Left hindlimb (tissue), 1 donor: Measurements from ENCODE around the gene IGFBP4.
"Not testable (repeated sequence)": the region's sequence is repeated elsewhere in the genome, so short reads cannot be mapped to it uniquely, and the experiment has no call there.

Experiments
- DNase-seq: peaks from one replicate; pipeline ENCODE4 v3.0.0-alpha.2; 2018

The IGFBP4 gene

DNA sequence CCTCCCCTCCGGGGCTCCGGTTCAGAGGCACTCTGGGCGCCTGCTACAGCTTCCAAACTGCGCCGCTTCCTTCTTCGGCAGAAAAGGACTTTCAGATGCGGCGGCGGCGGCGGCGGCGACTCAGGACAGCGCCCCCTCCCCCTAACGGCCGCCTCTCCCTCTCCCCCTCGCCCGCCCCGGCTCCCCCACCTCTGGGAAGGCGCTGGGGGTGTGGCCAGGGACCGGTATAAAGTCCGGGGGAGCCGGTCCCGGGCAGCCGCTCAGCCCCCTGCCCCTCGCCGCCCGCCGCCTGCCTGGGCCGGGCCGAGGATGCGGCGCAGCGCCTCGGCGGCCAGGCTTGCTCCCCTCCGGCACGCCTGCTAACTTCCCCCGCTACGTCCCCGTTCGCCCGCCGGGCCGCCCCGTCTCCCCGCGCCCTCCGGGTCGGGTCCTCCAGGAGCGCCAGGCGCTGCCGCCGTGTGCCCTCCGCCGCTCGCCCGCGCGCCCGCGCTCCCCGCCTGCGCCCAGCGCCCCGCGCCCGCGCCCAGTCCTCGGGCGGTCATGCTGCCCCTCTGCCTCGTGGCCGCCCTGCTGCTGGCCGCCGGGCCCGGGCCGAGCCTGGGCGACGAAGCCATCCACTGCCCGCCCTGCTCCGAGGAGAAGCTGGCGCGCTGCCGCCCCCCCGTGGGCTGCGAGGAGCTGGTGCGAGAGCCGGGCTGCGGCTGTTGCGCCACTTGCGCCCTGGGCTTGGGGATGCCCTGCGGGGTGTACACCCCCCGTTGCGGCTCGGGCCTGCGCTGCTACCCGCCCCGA, at the start of gene IGFBP4:
TSS of gene IGFBP4 (plus strand) at position 255 of the 792 bp plus-strand sequence. CDS start at position 541, 286 bp downstream.
- peak; percentile 88 for DNase-seq

GRCh38 chr17:40399185-40399584, 44.1 kb upstream of the IGFBP4 start:
- no peak for DNase-seq

- DNase-seq, result no peak
Observed at GRCh38 chr17:40402668-40403067, 40.6 kb upstream of the IGFBP4 start.

DNA sequence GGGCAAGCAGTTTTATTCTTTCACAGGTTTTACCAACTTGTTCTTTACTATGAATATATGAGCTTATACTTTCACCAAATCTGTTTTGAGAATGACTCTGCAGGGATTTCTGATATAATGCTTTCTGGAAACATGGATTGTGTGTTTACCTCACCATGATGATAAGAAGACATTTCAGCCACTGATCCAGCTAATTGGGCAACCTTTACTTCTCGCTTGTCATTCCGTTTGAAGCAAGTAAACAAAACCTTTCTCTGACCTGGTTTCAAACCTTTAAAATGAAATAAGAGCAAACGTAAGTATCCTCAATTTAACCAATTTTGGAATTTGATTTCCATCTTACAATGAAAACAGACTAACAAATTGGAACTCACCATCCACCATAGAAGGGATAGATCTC, 39.2 kb upstream of the IGFBP4 start:
- DNase-seq, result no peak

- DNase-seq, result no peak
Observed at GRCh38 chr17:40407460-40407859, 35.8 kb upstream of the IGFBP4 start.

- not testable (repeated sequence) for DNase-seq
Observed at GRCh38 chr17:40409540-40409939, 33.7 kb upstream of the IGFBP4 start.

- DNase-seq, result no peak
Observed at GRCh38 chr17:40410082-40410481, 33.2 kb upstream of the IGFBP4 start.

GRCh38 chr17:40411821-40412220, 31.4 kb upstream of the IGFBP4 start:
- no peak for DNase-seq

GRCh38 chr17:40412880-40413279, 30.4 kb upstream of the IGFBP4 start:
- no peak for DNase-seq

DNA sequence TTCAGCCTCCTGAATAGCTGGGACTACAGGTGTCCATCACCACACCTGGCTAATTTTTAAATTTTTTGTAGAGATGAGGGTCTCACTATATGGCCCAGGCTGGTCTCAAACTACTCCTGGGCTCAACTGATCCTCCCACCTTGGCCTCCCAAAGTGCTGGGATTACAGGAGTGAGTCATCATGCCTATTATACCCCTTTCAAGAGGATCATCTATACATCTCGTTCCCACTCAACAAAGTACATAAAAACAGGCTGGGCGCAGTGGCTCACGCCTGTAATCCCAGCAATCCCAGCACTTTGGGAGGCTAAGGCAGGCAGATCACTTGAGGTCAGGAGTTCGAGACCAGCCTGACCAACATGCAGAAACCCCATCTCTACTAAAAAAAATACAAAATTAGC, 28.9 kb upstream of the IGFBP4 start:
- DNase-seq, result not testable (repeated sequence)

DNA sequence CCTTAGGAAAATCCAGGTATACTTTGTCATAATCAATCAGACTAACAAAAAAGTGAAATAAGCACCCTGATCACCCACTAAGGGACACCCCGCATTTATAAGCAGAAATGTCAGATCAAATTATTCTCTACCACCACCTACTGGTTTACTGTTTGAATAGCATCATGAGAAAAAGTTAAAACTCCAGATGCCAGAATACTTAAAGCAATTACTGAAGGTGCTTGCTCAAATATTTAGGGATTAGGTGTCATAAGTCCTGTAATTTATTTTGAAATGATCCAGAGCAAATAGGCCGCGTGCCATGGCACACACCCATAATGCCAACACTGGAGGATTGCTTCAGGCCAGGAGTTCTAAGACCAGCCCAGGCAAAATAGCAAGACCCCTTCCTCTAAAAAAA, 27.9 kb upstream of the IGFBP4 start:
- no peak for DNase-seq

DNA sequence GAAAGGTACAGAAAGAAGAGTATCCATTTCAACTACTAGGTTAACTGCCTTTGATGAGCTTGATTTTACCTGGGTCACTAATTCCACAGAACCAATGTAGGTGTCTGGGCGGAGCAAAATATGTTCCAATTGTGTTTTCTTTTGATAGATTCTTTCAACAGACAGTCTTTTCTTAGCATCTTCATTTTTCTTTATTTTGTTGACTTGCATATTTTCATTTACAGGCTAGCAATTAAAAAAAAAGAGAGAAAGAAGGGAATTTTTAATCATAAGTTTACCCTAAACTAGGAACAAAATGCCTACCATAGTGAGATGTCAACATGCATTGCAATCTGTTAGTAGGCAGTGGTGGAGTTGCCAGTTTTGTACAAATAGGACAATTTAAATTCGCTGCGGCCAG, 26.6 kb upstream of the IGFBP4 start:
- no peak for DNase-seq

GRCh38 chr17:40417258-40417608, 26.0 kb upstream of the IGFBP4 start:
- no peak for DNase-seq

GRCh38 chr17:40417609-40418427, 25.4 kb upstream of the IGFBP4 start, which contains the start of gene TOP2A:
TOP2A (minus strand) TSS chr17:40417896; CDS start chr17:40417791, 105 bp downstream.
- peak; percentile 99 for DNase-seq

GRCh38 chr17:40418428-40418706, 24.9 kb upstream of the IGFBP4 start:
- DNase-seq, result no peak

DNA sequence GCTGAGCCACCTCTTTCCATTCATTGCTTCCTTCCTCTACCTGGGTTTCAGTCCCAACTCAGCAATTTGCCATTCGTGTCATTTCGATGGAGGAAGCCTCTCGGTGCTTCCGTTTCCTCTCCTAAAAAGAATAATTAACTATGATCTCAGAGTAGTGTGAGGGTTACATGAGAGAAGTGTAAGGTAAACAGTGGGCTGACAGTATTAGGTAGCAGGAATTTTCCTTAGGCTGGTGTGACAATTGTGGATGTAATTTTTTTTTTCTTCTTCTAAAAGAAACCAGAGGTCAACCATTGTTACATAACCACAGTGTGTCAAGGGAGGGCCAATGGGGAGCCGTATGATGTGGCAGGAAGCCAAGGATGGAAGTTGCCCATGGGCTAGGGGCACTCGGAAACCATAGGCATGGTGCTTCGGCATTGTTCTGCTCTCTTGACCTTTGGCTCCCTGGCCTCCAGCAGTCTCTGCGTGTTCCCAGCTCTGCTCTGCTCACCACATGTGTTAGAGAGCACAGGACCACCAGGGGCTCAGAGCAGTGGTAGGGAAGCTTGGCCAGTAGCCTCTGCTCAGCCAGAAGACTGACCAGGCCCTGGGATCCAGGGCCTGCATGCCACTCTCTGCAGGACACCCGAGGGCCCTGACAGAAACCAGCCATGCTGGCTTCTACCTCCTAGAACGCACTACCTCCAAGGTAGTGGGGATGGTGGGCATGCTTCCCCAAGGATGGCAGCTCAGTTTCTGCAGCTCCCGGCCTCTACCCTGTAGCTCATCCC, 23.5 kb upstream of the IGFBP4 start:
- DNase-seq, result no peak

- DNase-seq, result no peak
Observed at GRCh38 chr17:40422990-40423633, 20.1 kb upstream of the IGFBP4 start.

DNA sequence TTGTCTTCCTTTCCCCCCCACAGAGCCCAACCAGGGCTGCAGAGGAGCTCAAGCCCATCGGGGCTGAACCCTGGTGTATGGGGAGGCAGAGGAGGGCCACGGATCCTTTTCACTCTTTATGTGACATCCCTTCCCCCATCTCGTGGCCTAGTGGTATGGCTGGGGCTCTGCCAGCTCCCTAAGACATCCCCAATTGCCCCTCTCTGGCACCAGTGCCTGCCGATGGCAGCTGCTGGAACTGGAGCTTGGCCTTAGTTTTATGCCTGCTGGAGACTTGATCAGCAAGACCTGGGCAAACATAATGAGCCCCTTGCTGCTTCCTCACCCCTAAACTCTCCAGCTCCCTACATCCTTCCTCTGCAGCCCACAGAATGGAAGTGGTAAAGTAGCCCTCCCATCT, 17.5 kb upstream of the IGFBP4 start:
- DNase-seq, result no peak

DNA sequence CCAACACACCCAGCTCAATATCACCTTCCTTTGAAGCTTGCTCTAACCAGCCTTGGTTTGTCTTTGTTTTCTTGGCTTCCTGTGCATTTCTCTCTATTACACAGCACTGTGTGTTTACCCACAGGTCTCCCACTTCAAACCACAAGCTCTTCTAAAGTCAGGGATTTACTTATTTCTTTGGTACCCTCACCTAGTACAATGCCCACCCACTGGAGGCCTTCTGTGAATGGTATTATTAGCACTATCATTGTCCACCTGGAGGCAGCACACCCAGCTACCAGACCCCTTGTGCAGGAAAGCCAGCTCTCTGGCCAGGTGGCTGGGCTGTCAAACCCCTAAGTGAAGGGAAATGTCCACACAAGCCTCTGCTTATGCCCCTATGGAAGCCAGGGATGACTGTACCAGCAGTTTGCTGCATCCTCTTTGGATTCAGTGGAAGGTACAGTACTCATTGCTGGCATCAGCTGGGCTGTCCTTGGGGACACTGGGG, 16.2 kb upstream of the IGFBP4 start:
- no peak for DNase-seq

GRCh38 chr17:40430272-40431230, 12.7 kb upstream of the IGFBP4 start:
- no peak for DNase-seq

DNA sequence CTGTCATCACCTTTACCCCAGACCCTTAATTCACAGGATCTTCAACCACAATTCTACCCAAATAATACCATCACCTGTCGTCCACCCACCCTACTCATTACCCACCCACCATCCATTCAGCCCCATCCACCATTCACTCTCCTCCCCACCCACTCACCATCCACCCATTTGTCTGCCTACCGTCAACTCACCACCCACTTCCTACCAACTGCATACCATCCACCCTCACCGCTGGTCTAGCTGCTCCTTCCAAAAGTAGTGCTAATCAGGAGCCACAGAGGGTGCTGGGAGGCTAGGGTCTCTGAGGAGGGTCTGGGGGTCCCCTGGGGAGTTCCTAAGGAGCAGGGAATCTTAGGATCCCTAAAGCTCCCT, 12.0 kb upstream of the IGFBP4 start:
- DNase-seq, result no peak
